ENCODE results near the gene MCRIP2.

MCRIP2 gene

GRCh38 chr16:626787-627453 is 14.7 kb upstream of the MCRIP2 start:
- no peaks in the 10 kb centered on the region for H3K79me2 ChIP-seq (ENCODE audit: insufficient read depth, low read length)
- H4K20me1 ChIP-seq (ENCODE audit: insufficient read depth, low read length, poor library complexity, severe bottlenecking) = no peaks in the 10 kb centered on the region
- H3K4me1 ChIP-seq (ENCODE audit: insufficient read depth, low read length, poor library complexity, severe bottlenecking) = no peaks in the 10 kb centered on the region
- no peak overlapping the region for H2AFZ ChIP-seq (ENCODE audit: low read length)
- no peaks in the 10 kb centered on the region for H3K27me3 ChIP-seq (ENCODE audit: insufficient read depth, low read length, poor library complexity, severe bottlenecking)
- no peak overlapping the region for H3K9ac ChIP-seq (ENCODE audit: low read depth, low read length, poor library complexity, severe bottlenecking)
- H3F3A ChIP-seq (ENCODE audit: low read depth) = no peaks in the 10 kb centered on the region
- TF ChIP-seq CTCF (conservative IDR thresholded peaks at IDR 0.05; ENCODE audit: low read length) (no peak), EZH2phosphoT487 (IDR thresholded peaks at IDR 0.05; ENCODE audit: borderline replicate concordance) (no peak)
- no peaks in the 10 kb centered on the region for H3K36me3 ChIP-seq (ENCODE audit: insufficient read depth, low read length)
- no peak overlapping the region for H3K4me2 ChIP-seq (ENCODE audit: low read depth, low read length, poor library complexity, severe bottlenecking)
- no peaks in the 10 kb centered on the region for H3K9me3 ChIP-seq (ENCODE audit: insufficient read depth, low read depth, low read length)
- H3K4me3 ChIP-seq (ENCODE audit: low read length, poor library complexity, severe bottlenecking) = no peak overlapping the region
- no peaks in the 10 kb centered on the region for H3K9me2 ChIP-seq (replicated peaks; ENCODE audit: low read depth, low read length)

- H3K4me1 ChIP-seq (ENCODE audit: insufficient read depth, low read length, poor library complexity, severe bottlenecking) = no peaks in the 10 kb centered on the region
- no peaks in the 10 kb centered on the region for H3K9me3 ChIP-seq (ENCODE audit: insufficient read depth, low read depth, low read length)
- H3K4me2 ChIP-seq (ENCODE audit: low read depth, low read length, poor library complexity, severe bottlenecking) = no peak overlapping the region
- TF ChIP-seq EZH2phosphoT487 (IDR thresholded peaks at IDR 0.05; ENCODE audit: borderline replicate concordance) = no peak
- TF ChIP-seq CTCF (conservative IDR thresholded peaks at IDR 0.05; ENCODE audit: low read length) = no peak
- H3K79me2 ChIP-seq (ENCODE audit: insufficient read depth, low read length) = no peaks in the 10 kb centered on the region
- no peaks in the 10 kb centered on the region for H3K36me3 ChIP-seq (ENCODE audit: insufficient read depth, low read length)
- H3K9ac ChIP-seq (ENCODE audit: low read depth, low read length, poor library complexity, severe bottlenecking) = no peak overlapping the region
- H3K9me2 ChIP-seq (replicated peaks; ENCODE audit: low read depth, low read length) = no peaks in the 10 kb centered on the region
- no peaks in the 10 kb centered on the region for H3K27me3 ChIP-seq (ENCODE audit: insufficient read depth, low read length, poor library complexity, severe bottlenecking)
- H3K4me3 ChIP-seq (ENCODE audit: low read length, poor library complexity, severe bottlenecking) = no peak overlapping the region
- H3F3A ChIP-seq (ENCODE audit: low read depth) = no peaks in the 10 kb centered on the region
- H4K20me1 ChIP-seq (ENCODE audit: insufficient read depth, low read length, poor library complexity, severe bottlenecking) = no peaks in the 10 kb centered on the region
- no peak overlapping the region for H2AFZ ChIP-seq (ENCODE audit: low read length)
These were observed 14.0 kb upstream of the MCRIP2 start for GRCh38 chr16:627454-628239.

GRCh38 chr16:628321-629061 is 13.1 kb upstream of the MCRIP2 start:
- H2AFZ ChIP-seq (ENCODE audit: low read length) = no peak overlapping the region
- no peak overlapping the region for H3K9ac ChIP-seq (ENCODE audit: low read depth, low read length, poor library complexity, severe bottlenecking)
- H3K4me1 ChIP-seq (ENCODE audit: insufficient read depth, low read length, poor library complexity, severe bottlenecking) = no peaks in the 10 kb centered on the region
- H3K79me2 ChIP-seq (ENCODE audit: insufficient read depth, low read length) = no peaks in the 10 kb centered on the region
- H3K4me3 ChIP-seq (ENCODE audit: low read length, poor library complexity, severe bottlenecking) = no peak overlapping the region
- H3F3A ChIP-seq (ENCODE audit: low read depth) = no peaks in the 10 kb centered on the region
- H3K9me3 ChIP-seq (ENCODE audit: insufficient read depth, low read depth, low read length) = no peaks in the 10 kb centered on the region
- H3K4me2 ChIP-seq (ENCODE audit: low read depth, low read length, poor library complexity, severe bottlenecking) = no peak overlapping the region
- H4K20me1 ChIP-seq (ENCODE audit: insufficient read depth, low read length, poor library complexity, severe bottlenecking) = no peaks in the 10 kb centered on the region
- TF ChIP-seq CTCF (conservative IDR thresholded peaks at IDR 0.05; ENCODE audit: low read length) = no peak
- TF ChIP-seq EZH2phosphoT487 (IDR thresholded peaks at IDR 0.05; ENCODE audit: borderline replicate concordance) = no peak
- no peaks in the 10 kb centered on the region for H3K9me2 ChIP-seq (replicated peaks; ENCODE audit: low read depth, low read length)
- H3K27me3 ChIP-seq (ENCODE audit: insufficient read depth, low read length, poor library complexity, severe bottlenecking) = no peaks in the 10 kb centered on the region
- no peaks in the 10 kb centered on the region for H3K36me3 ChIP-seq (ENCODE audit: insufficient read depth, low read length)

Data from Loucy (cell line).